NCI-H1092 treated with DMSO at 0.1 percent for 48 hours (cell line): Measurements from ENCODE around the gene ADGB.
"Not testable (repeated sequence)": the region's sequence is repeated elsewhere in the genome, so short reads cannot be mapped to it uniquely, and the experiment has no call there.

ENCODE experiments used
- DNase-seq: peaks from one replicate; lab custom pipeline; 2025; lab: John Stamatoyannopoulos, UW

Gene ADGB

GRCh38 chr6:146819596-146820320, 221.0 kb downstream of the ADGB start:
- DNase-seq, result no peak

- DNase-seq, result no peak
Observed at GRCh38 chr6:146827216-146827928, 228.6 kb downstream of the ADGB start.

GRCh38 chr6:146829792-146830565, 231.2 kb downstream of the ADGB start:
- DNase-seq, result no peak

DNA sequence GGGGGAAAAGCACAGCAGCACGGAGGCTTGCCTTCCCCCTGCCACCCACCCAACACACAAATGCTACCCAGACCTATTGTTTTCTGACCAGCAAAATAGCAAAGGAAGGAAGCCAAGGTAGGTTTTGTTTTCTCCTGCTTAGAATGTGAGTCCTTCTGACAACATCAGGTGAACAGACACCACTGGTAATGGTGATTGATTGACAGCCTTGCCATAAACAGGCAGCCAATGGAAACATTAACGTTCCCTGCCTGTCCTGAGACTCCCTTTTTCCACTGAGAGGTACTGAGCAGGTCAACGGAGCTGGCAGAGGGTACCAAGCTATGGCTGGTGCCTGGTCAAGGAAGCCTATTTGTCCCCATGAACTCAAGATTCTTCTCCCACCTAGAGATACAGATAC, 234.4 kb downstream of the ADGB start:
- DNase-seq, result no peak

DNA sequence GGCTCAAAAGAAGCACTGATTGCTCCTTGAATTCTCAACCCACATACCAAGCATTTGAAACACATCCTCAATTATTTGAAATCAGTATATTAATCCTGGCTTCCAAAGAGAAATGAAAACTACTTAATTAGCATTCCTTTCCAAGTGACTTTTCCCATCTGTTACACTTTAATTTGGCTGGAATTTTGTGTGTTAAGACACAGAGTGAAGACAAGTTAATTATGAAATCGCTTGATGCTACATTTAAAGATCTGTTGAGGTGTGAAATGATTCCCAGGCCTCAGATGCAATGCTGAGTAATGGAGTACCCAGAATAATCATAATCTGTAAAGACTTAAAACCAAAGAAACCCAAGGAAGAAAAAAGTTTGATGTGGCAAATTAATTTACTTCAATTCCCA, 241.4 kb downstream of the ADGB start:
- DNase-seq, result no peak

GRCh38 chr6:146840641-146841040, 241.9 kb downstream of the ADGB start:
- no peak for DNase-seq

DNA sequence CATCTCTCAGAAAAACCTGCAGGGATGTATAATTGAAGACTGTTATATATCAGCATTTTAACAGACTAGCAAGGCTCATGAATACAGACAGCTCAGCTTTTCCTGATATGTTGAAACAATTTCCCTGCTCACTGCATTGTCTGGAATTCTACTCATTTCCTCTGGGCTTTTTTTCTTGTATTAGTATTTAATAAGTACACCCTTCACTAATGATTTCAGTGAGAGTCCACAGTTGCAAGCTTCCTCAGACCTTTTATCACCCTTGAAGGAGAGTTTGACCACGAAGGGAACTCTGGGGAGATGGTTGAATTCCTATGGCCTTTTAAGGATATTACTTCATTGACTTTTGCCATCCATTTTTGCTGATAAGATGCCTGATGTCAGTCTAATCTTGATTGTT, 248.7 kb downstream of the ADGB start:
- DNase-seq, result no peak

DNA sequence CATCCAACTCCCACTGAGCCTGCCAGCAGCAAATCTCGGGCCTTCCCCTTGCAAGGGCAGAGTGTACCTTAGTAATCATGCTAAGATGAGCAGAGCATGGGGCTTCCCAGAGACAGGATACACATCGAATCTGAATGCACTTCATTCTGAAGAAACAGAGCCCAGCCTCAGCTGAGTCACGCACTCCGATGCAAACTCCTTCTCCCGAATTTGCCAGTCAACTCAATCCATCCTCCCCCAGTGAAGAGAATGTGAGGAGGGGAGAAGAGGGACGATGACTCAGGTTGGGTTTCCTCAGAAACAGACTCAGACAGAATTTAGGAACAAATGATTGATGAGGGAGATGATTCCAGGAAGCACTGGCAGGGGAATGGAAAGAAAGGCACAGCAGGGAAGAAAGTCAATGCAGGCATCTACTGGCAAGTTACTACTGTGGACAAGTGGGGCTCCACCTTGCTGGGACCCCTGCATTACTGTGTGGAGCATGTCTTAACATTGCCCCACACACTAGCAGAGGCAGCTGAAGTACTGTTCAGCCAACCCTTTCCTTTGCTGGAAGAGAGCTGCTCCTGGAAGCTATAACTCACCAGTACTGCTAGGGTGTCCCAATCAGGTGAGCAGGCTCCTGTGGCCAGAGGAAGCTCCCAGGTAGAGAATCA, 251.6 kb downstream of the ADGB start:
- DNase-seq, result no peak

- no peak for DNase-seq
Observed at GRCh38 chr6:146850981-146851380, 252.2 kb downstream of the ADGB start.

- no peak for DNase-seq
Observed at GRCh38 chr6:146851837-146852236, 253.1 kb downstream of the ADGB start.

- DNase-seq, result not testable (repeated sequence)
Observed at GRCh38 chr6:146854521-146855255, 255.9 kb downstream of the ADGB start.

- DNase-seq, result no peak
Observed at GRCh38 chr6:146855889-146856288, 257.1 kb downstream of the ADGB start.

DNA sequence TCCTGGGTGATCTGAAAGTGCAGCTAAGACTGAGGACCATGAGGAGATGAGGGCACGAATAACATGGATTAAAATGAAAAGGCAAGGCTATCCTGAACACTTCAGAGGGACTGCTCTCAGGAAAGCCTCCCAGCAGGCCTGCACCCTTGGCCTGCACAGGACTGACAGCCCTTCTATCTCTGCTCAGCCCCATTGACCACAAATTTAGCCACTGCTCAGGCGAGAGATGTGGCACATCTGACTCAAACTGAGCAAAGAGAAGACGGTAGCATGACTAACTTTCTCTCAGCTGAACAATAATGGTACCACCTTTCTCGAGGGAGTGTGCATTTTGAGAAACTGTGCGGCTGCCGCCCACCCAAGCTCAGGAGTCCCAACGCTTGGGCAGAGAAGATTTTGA, 257.5 kb downstream of the ADGB start:
- DNase-seq, result no peak

GRCh38 chr6:146857180-146857979, 258.6 kb downstream of the ADGB start:
- peak; percentile 84 for DNase-seq

DNA sequence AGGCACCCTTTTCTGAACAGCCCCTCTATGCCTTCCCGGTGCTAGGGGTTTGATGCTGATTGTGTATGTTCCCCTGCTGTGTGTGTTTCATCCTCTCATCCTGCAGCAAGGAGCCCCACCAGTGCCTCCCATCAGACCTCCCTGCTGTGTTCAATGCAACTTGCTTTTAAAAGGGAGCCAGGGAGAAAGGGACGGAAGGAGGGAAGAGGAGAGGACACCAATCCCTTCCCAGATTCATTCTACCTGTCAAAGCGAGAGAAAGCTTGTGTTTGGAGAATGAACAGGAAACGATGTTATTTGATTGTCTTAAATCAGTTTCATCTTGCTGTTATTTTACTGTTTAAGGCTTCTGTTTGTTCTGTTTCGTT, 259.2 kb downstream of the ADGB start:
- DNase-seq, result peak; percentile 74

DNA sequence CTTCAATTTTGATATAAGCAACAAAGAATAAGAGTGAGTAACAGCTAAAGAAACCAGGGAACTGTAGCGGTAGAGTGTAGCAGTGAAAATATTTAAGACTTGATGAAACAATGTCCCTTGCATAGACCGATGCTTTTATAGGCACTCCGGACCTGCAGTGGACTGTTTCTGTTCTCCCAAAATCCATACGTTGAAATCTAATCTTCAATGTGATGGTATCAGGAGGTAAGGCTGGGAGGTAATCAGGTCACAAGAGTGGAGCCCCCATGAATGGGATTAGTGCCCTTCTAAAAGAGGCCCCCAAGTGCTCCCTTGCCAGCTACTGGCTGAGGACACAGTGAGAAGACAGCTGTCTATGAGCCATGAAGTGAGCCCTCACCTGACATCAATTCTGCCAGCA, 260.4 kb downstream of the ADGB start:
- no peak for DNase-seq

DNA sequence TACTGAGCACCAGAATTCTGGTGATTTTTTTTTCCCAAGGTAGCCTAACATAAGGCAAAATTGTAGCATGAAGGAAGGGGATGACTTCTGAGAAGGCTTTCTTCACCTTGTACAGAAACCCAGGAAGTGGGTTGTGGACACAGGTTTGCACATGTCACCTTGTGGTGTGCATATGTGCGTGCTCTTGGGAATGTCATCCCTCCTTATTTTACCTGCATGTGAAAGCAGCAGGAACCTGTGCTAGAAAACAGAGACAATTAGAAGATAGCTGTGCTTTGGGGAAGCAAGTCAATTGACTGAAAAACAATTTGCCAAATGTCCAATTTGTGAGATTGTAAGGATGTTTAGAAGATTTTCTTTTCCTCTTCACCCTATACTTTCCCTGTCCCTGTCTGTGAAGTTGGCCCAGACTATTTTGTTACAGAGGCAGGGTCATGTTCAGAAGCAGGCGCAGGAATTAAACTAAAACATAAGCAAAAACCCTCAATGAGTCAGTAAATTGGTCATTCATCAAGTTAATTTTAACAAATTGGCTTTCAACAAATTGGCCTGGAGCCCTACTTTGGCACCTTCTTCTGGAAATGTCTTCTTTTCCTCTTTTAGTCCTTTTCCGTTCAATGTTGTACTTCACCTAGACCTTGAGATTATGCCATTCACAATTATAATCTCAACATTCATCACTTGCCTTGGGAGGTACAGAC, 261.2 kb downstream of the ADGB start:
- DNase-seq, result no peak

DNA sequence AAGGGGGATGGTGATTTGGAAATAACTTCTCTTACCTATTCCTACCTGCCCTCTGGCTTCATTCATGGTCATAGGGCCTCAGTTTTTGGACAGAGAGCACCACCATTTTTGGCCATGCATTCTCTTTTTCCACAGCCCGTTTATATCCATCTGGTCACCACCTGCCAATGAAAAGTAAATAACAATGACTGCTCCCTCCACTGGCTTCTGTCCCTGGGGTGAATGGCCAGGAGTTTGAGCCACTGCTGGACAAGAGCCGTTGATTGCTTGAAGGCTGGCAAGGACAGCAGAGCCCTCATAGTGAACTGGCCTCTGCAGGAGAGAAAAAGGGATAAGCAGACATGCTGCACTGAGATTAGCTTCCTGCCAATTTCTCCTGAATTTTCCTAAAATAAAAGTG, 261.8 kb downstream of the ADGB start:
- no peak for DNase-seq

DNA sequence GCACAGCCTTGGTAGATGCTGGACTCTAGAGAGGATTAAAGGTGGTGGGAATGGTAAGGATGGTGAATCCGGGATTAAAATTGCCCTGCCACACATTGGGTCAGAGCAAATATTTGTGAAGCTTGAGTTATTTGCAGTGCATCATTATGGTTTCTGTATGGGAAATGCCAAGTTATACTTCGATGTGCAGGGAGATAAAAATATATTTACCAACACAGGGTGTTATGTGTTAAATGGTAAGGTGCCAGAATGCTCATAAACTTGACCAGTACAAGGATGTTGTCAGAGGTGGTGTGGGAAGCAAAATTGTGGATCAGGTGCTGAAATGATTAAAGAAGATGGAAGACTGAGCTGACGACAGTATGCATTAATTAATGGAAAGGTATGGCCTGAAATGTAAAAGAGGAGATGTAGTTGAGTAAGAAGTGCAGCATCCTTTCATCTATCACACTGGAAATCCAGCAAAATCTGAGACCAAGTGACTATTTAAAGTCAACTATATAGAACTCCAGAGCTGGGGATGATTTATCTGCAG, 262.3 kb downstream of the ADGB start:
- DNase-seq, result peak; percentile 10

DNA sequence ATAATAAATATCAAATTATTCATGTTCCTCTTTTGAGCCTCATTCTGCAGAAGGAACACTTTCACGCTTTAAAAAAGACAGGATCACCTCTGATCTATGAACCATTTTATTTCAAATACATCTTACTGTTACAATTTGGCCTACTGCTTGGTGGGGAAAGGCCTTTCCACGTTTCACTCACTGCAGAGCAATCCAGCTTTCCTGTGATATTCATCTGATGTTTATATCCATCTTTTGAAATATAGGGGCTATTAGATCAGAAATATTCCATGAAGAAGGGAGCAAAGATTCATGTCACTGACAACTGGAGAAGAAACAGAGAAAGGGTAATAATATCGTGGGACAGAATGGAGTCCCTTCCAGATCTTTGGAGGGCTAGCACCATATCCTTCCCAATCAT, 262.9 kb downstream of the ADGB start:
- no peak for DNase-seq
